KMS-11 (cell line): Measurements from ENCODE around the gene TPPP3.
"Not testable (repeated sequence)": the region's sequence is repeated elsewhere in the genome, so short reads cannot be mapped to it uniquely, and the experiment has no call there.

Experiments used
- H2AFZ ChIP-seq: fragments of 200-600 bp; sonication (generic); 2 replicates; pipeline ENCODE4 v1.6.1; 2016; ENCODE audit warnings: antibody characterized with exemption, mixed run types, low read depth
- H3K27ac ChIP-seq: fragments of 200-600 bp; sonication (generic); 2 replicates; pipeline ENCODE4 v1.6.1; 2016; ENCODE audit warnings: mild to moderate bottlenecking, mixed run types
- H3K27me3 ChIP-seq: fragments of 200-600 bp; sonication (generic); 2 replicates; pipeline ENCODE4 v1.6.1; 2017; ENCODE audit warnings: mild to moderate bottlenecking, low read depth, mixed run types, moderate library complexity; ENCODE audit not compliant: insufficient read depth
- H3K36me3 ChIP-seq: fragments of 200-600 bp; sonication (generic); 2 replicates; pipeline ENCODE4 v1.6.1; 2017; ENCODE audit warnings: mild to moderate bottlenecking, mixed run types; ENCODE audit not compliant: insufficient read depth
- H3K4me1 ChIP-seq: fragments of 200-600 bp; sonication (generic); 2 replicates; pipeline ENCODE4 v1.6.1; 2016; ENCODE audit warnings: mild to moderate bottlenecking, low read depth, mixed run types; ENCODE audit not compliant: poor library complexity, severe bottlenecking
- H3K4me2 ChIP-seq: fragments of 200-600 bp; sonication (generic); 2 replicates; pipeline ENCODE4 v1.7.0; 2016; ENCODE audit warnings: mild to moderate bottlenecking, mixed run types
- H3K4me3 ChIP-seq: fragments of 200-600 bp; sonication (generic); IDR thresholded peaks from 2 replicates; pipeline ENCODE4 v1.6.1; 2017; ENCODE audit warnings: low read depth, low read length, mixed read lengths; ENCODE audit not compliant: insufficient read depth
- H3K79me2 ChIP-seq: fragments of 200-600 bp; sonication (generic); 2 replicates; pipeline ENCODE4 v1.6.1; 2016; ENCODE audit warnings: low read depth, mixed run types; ENCODE audit not compliant: insufficient read depth
- H3K9ac ChIP-seq: fragments of 200-600 bp; sonication (generic); 2 replicates; pipeline ENCODE4 v1.6.1; 2016; ENCODE audit warnings: mild to moderate bottlenecking, mixed run types
- H4K20me1 ChIP-seq: fragments of 200-600 bp; sonication (generic); 2 replicates; pipeline ENCODE4 v1.6.1; 2016; ENCODE audit warnings: mild to moderate bottlenecking, mixed run types; ENCODE audit not compliant: insufficient read depth
- CTCF ChIP-seq: fragments of 200-600 bp; sonication (generic); conservative IDR thresholded peaks from 2 replicates; pipeline ENCODE4 v1.6.1; 2017; ENCODE audit warnings: low read depth, mild to moderate bottlenecking, antibody characterized with exemption, low read length, moderate library complexity, mixed read lengths

TPPP3 gene

GRCh38 chr16:67383284-67383683 lies 10.0 kb downstream of the TPPP3 start:
- H3K36me3 ChIP-seq = no peaks in the 10 kb centered on the region
- no peak overlapping the region for H3K4me2 ChIP-seq
- H3K9ac ChIP-seq = no peak overlapping the region
- no peaks in the 10 kb centered on the region for H3K4me1 ChIP-seq
- no peak overlapping the region for H2AFZ ChIP-seq
- H4K20me1 ChIP-seq = no peaks in the 10 kb centered on the region
- no peak for TF ChIP-seq CTCF
- H3K27me3 ChIP-seq = no peaks in the 10 kb centered on the region
- no peak overlapping the region for H3K4me3 ChIP-seq
- H3K27ac ChIP-seq = no peak overlapping the region
- H3K79me2 ChIP-seq = no peaks in the 10 kb centered on the region

GRCh38 chr16:67378642-67379041 lies 14.7 kb downstream of the TPPP3 start:
- Histone ChIP-seq H3K4me2 (no peak overlapping the region), H4K20me1 (no peaks in the 10 kb centered on the region), H3K27me3 (no peaks in the 10 kb centered on the region), H3K4me3 (no peak overlapping the region), H3K79me2 (no peaks in the 10 kb centered on the region), H3K27ac (no peak overlapping the region), H3K36me3 (no peaks in the 10 kb centered on the region), H3K9ac (no peak overlapping the region), H3K4me1 (no peaks in the 10 kb centered on the region), H2AFZ (no peak overlapping the region)
- no peak for TF ChIP-seq CTCF

- H4K20me1 ChIP-seq, H3K27me3 ChIP-seq, H2AFZ ChIP-seq, H3K79me2 ChIP-seq, H3K36me3 ChIP-seq, H3K4me1 ChIP-seq, H3K27ac ChIP-seq, H3K4me3 ChIP-seq, H3K4me2 ChIP-seq, H3K9ac ChIP-seq: not testable (repeated sequence)
Measured at GRCh38 chr16:67376012-67376411, 17.3 kb downstream of the TPPP3 start.

GRCh38 chr16:67372664-67373063 lies 20.6 kb downstream of the TPPP3 start:
- TF ChIP-seq CTCF = peak; percentile 65
- Histone ChIP-seq H3K27ac (no peak overlapping the region), H2AFZ (no peak overlapping the region)

GRCh38 chr16:67370661-67371060 lies 22.6 kb downstream of the TPPP3 start:
- no peaks in the 10 kb centered on the region for H3K27me3 ChIP-seq
- H3K9ac ChIP-seq = no peak overlapping the region
- no peaks in the 10 kb centered on the region for H3K36me3 ChIP-seq
- no peak overlapping the region for H3K27ac ChIP-seq
- no peak overlapping the region for H3K4me3 ChIP-seq
- no peaks in the 10 kb centered on the region for H4K20me1 ChIP-seq
- no peak overlapping the region for H2AFZ ChIP-seq
- no peaks in the 10 kb centered on the region for H3K4me1 ChIP-seq
- H3K79me2 ChIP-seq = no peaks in the 10 kb centered on the region
- no peak for TF ChIP-seq CTCF
- H3K4me2 ChIP-seq = no peak overlapping the region

More at GRCh38 chr16:67372664-67373063, 20.6 kb downstream of the TPPP3 start:
- H3K9ac ChIP-seq = no peak overlapping the region
- no peaks in the 10 kb centered on the region for H3K36me3 ChIP-seq
- H4K20me1 ChIP-seq = no peaks in the 10 kb centered on the region
- no peaks in the 10 kb centered on the region for H3K27me3 ChIP-seq
- H3K4me2 ChIP-seq = no peak overlapping the region
- no peak overlapping the region for H3K4me3 ChIP-seq
- no peaks in the 10 kb centered on the region for H3K79me2 ChIP-seq
- H3K4me1 ChIP-seq = no peaks in the 10 kb centered on the region
